Colon (tissue), 2 donors: ENCODE measurements around the gene BRCA1.
"Not testable (repeated sequence)": the region's sequence is repeated elsewhere in the genome, so short reads cannot be mapped to it uniquely, and the experiment has no call there.

Experiments used
- FAIRE-seq: peaks from 2 replicates; lab custom pipeline; 2012; peaks lifted over from hg19 to GRCh38; lab: Jason Lieb, UNC
- donor health status: control.
- donor health status: control.

The BRCA1 gene

GRCh38 chr17:43068570-43069367 is 56.4 kb downstream of the BRCA1 start:
- FAIRE-seq, result no peak

GRCh38 chr17:43062984-43063638 is 62.1 kb downstream of the BRCA1 start:
- FAIRE-seq, result no peak

- no peak for FAIRE-seq
Measured at GRCh38 chr17:43056051-43056450, 69.1 kb downstream of the BRCA1 start.

GRCh38 chr17:43053008-43053407 is 72.2 kb downstream of the BRCA1 start:
- not testable (repeated sequence) for FAIRE-seq

- FAIRE-seq, result no peak
Measured at GRCh38 chr17:43051969-43052368, 73.2 kb downstream of the BRCA1 start.

- FAIRE-seq, result no peak
Measured at GRCh38 chr17:43044024-43044423, 81.1 kb downstream of the BRCA1 start.

- no peak for FAIRE-seq
Measured at GRCh38 chr17:43043307-43043706, 81.9 kb downstream of the BRCA1 start.

- no peak for FAIRE-seq
Measured at GRCh38 chr17:43042025-43042628, 83.0 kb downstream of the BRCA1 start.

- no peak for FAIRE-seq
Measured at GRCh38 chr17:43040655-43041054, 84.5 kb downstream of the BRCA1 start.

- no peak for FAIRE-seq
Measured at GRCh38 chr17:43039646-43040045, 85.5 kb downstream of the BRCA1 start.

GRCh38 chr17:43034894-43035293 is 90.3 kb downstream of the BRCA1 start:
- no peak for FAIRE-seq

GRCh38 chr17:43033948-43034881 is 90.9 kb downstream of the BRCA1 start:
- FAIRE-seq, result no peak

- no peak for FAIRE-seq
Measured at GRCh38 chr17:43031666-43032065, 93.5 kb downstream of the BRCA1 start.

- no peak for FAIRE-seq
Measured at GRCh38 chr17:43030137-43030767, 94.9 kb downstream of the BRCA1 start.

- no peak for FAIRE-seq
Measured at GRCh38 chr17:43028221-43028861, 96.8 kb downstream of the BRCA1 start.

- no peak for FAIRE-seq
Measured at GRCh38 chr17:43027091-43028032, 97.8 kb downstream of the BRCA1 start.

GRCh38 chr17:43026595-43026994 is 98.6 kb downstream of the BRCA1 start:
- no peak for FAIRE-seq

GRCh38 chr17:43025766-43026537 is 99.2 kb downstream of the BRCA1 start:
- no peak for FAIRE-seq

GRCh38 chr17:43025290-43025657 is 99.9 kb downstream of the BRCA1 start:
- no peak for FAIRE-seq
